HCT116 (cell line): Measurements from ENCODE around the gene NPDC1.

Source experiments
- ATF3 ChIP-seq: IDR thresholded peaks from 2 replicates; pipeline ENCODE4 v1.6.1; 2012
- CTCF ChIP-seq, 3 experiments: fragments of 200-600 bp in 1 of 3; sonication (generic) in 1 of 3; IDR thresholded peaks in 2 of 3; conservative IDR thresholded peaks in 1 of 3; 2 replicates each; pipeline ENCODE4 v1.5.1; 2012 to 2017; ENCODE audit warnings: low read depth in 2 of 3, low read length in 2 of 3, antibody characterized with exemption in 1 of 3, borderline replicate concordance in 1 of 3, control low read depth in 1 of 3, mild to moderate bottlenecking in 1 of 3, mixed read lengths in 1 of 3, mixed run types in 1 of 3, moderate library complexity in 1 of 3; ENCODE audit not compliant: insufficient read depth in 1 of 3
- EZH2 ChIP-seq: fragments of 200-600 bp; sonication (generic); IDR thresholded peaks from 2 replicates; pipeline ENCODE4 v1.6.1; 2017; ENCODE audit warnings: antibody characterized with exemption, mixed run types
- POLR2AphosphoS5 ChIP-seq: IDR thresholded peaks from 2 replicates; pipeline ENCODE4 v1.6.1; 2011; ENCODE audit warnings: mild to moderate bottlenecking, low read depth, low read length, moderate library complexity
- YY1 ChIP-seq: IDR thresholded peaks from 2 replicates; pipeline ENCODE4 v1.6.1; 2011; ENCODE audit warnings: low read length, low read depth, moderate library complexity, mild to moderate bottlenecking; ENCODE audit not compliant: insufficient replicate concordance; ENCODE audit errors: extremely low read depth

GRCh38 chr9:137021979-137022661 is 23.9 kb downstream of the NPDC1 start:
- TF ChIP-seq EZH2 (no peak), CTCF (IDR thresholded peaks at IDR 0.05 in 2 of 3, conservative IDR thresholded peaks at IDR 0.05 in 1 of 3; ENCODE audit: borderline replicate concordance in 1 of 3, insufficient read depth in 1 of 3, low read depth in 2 of 3, low read length in 2 of 3) (no peak), POLR2AphosphoS5 (peak; percentile 37), YY1 (no peak), ATF3 (no peak)
